Globus pallidus (tissue), 1 donor: ENCODE results near the gene MAPK8IP1.

Experiments used
- DNase-seq: peaks from one replicate; pipeline ENCODE4 v3.0.0-alpha.2; 2015; ENCODE audit warnings: low spot score

MAPK8IP1 gene

GRCh38 chr11:45926536-45927331, 41.3 kb downstream of the MAPK8IP1 start:
- DNase-seq = no peak

GRCh38 chr11:45927332-45927683, 41.9 kb downstream of the MAPK8IP1 start:
- DNase-seq = no peak

GRCh38 chr11:45927684-45928413, 42.4 kb downstream of the MAPK8IP1 start:
- DNase-seq = no peak

- no peak for DNase-seq
Observed at GRCh38 chr11:45928535-45929215, 43.2 kb downstream of the MAPK8IP1 start.

GRCh38 chr11:45929486-45930030, 44.1 kb downstream of the MAPK8IP1 start:
- no peak for DNase-seq

- DNase-seq = no peak
Observed at GRCh38 chr11:45930031-45930794, 44.8 kb downstream of the MAPK8IP1 start.

GRCh38 chr11:45930951-45931570, 45.6 kb downstream of the MAPK8IP1 start:
- DNase-seq = no peak

- no peak for DNase-seq
Observed at GRCh38 chr11:45931739-45932138, 46.3 kb downstream of the MAPK8IP1 start.

- DNase-seq = no peak
Observed at GRCh38 chr11:45932217-45932616, 46.8 kb downstream of the MAPK8IP1 start.

- DNase-seq = peak; percentile 24
Observed at GRCh38 chr11:45933131-45933831, 47.8 kb downstream of the MAPK8IP1 start.

- DNase-seq = no peak
Observed at GRCh38 chr11:45933846-45934579, 48.6 kb downstream of the MAPK8IP1 start.

GRCh38 chr11:45934580-45935318, 49.3 kb downstream of the MAPK8IP1 start:
- no peak for DNase-seq

GRCh38 chr11:45935349-45936064, 50.1 kb downstream of the MAPK8IP1 start:
- DNase-seq = no peak

GRCh38 chr11:45936511-45937054, 51.1 kb downstream of the MAPK8IP1 start:
- DNase-seq = no peak

GRCh38 chr11:45937916-45938315, 52.5 kb downstream of the MAPK8IP1 start:
- no peak for DNase-seq

- no peak for DNase-seq
Observed at GRCh38 chr11:45939836-45940235, 54.4 kb downstream of the MAPK8IP1 start.

- no peak for DNase-seq
Observed at GRCh38 chr11:45941285-45941684, 55.8 kb downstream of the MAPK8IP1 start.

GRCh38 chr11:45942381-45942780, 56.9 kb downstream of the MAPK8IP1 start:
- no peak for DNase-seq
